Measurements from ENCODE around the gene TMC6.

DNA sequence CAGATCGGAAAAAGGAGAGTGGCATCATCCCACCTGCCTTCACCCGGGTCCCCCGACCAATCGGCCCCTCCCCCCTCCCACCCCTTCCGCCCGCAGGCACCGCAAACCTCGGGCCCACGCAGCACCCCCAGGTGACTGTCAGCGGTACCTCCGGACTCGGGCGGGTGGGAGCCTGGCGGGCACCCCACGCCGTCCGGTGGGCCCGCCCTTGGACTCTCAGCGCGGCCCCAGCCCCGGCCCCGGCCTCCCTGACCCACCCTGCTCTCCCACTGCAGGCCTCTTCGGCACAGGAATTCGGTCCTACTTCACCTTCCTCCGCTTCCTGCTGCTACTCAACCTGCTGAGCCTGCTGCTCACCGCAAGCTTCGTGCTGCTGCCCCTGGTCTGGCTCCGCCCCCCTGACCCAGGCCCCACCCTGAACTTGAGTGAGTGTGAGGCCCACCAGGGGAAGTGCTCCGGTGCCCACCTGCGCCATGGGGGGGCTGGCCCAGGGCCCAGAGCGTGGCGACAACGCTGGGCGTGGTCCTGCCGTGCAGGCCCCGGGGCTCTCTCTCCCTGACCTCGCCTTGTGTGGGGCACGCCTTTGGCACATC is 3.6 kb upstream of the TMC6 start:
- TF ChIP-seq, protein P1, sequence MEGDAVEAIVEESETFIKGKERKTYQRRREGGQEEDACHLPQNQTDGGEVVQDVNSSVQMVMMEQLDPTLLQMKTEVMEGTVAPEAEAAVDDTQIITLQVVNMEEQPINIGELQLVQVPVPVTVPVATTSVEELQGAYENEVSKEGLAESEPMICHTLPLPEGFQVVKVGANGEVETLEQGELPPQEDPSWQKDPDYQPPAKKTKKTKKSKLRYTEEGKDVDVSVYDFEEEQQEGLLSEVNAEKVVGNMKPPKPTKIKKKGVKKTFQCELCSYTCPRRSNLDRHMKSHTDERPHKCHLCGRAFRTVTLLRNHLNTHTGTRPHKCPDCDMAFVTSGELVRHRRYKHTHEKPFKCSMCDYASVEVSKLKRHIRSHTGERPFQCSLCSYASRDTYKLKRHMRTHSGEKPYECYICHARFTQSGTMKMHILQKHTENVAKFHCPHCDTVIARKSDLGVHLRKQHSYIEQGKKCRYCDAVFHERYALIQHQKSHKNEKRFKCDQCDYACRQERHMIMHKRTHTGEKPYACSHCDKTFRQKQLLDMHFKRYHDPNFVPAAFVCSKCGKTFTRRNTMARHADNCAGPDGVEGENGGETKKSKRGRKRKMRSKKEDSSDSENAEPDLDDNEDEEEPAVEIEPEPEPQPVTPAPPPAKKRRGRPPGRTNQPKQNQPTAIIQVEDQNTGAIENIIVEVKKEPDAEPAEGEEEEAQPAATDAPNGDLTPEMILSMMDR (IDR thresholded peaks at IDR 0.05) = no peak
- TF ChIP-seq POLR2A (IDR thresholded peaks at IDR 0.05) = no peak

Measured in sigmoid colon (tissue), 3 donors.